ENCODE data around the gene ARMC2.
"Not testable (repeated sequence)": the region's sequence is repeated elsewhere in the genome, so short reads cannot be mapped to it uniquely, and the experiment has no call there.

The ARMC2 gene

GRCh38 chr6:108920751-108921150 lies 72.5 kb downstream of the ARMC2 start:
- DNase-seq (ENCODE audit: low spot score) = no peak

DNA sequence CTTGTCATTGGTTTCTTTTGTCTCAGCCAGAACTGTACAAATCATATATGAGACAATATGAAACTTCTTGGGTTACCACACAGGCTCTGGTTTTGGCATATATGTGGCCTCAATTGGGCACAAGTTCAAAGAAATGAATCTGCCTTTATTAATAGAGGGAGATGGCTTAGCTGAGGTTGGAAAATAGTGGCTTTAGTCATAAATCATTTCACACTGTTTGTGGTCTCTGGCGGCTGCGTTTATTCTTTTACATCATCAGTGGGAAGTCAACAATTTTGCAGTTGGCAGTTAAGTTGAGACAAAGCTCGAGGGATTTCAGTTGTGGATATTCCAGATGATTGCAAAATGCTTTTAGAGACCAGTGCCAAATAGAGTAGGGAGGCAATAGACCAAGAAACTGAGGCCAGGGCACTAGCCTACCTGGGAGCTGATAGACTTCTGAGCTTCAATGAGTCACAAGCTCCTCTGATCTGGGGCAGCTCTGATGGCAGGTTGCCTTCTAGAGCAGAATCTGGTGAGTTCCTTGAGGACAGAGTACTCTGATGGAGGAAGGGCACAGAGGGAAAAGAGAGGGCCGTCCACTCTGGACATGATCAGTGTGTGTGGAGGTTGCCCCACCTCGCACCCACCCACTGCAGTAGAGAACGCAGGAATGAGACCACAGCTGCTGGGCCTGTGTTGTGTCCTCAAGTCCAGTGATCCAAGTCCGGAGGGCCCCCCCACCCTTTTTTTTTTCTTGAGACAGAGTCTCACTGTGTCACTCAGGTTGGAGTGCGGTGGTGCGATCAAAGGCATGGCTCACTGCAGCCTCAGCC lies 73.5 kb downstream of the ARMC2 start:
- DNase-seq (ENCODE audit: low spot score) = no peak

DNA sequence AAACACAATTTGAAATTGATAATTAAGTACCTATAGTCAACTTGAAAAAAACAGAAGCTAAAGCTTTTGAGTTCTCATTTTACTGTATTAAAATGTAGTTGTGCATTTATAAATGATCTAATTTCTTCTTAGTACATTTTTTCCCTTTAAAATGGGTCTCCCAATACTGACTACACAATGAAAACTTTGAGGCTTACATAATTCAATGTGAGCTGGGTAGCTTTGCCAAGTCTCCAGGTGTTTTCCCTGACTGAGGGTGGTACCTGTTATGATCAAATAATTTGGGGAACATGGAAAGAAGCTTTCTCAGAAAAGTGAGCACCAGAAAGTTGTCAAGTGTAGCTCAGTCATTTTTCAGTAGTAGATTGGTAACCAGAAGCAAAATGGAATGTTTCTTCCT lies 74.3 kb downstream of the ARMC2 start:
- no peak for DNase-seq (ENCODE audit: low spot score)

GRCh38 chr6:108927927-108928326 lies 79.7 kb downstream of the ARMC2 start:
- no peak for DNase-seq (ENCODE audit: low spot score)

DNA sequence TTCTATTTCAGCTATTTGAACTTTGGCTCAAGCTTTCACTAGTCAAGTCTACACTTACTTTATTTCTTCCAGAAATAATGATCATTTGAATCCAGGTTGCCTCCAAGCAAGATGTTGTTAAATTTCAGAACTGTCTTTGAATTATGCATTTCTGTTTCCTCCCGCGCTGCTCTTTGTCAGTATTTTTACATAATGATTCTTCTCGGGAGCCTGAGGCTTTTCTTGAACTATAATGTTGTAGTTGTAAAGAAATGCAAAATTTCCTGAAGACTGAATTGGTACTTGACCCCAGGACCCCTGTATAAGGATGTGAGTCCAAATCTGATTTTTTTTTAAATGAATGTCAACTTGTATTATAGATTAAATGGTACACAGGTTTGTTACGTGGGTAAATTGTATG lies 80.4 kb downstream of the ARMC2 start:
- no peak for DNase-seq (ENCODE audit: low spot score)

DNA sequence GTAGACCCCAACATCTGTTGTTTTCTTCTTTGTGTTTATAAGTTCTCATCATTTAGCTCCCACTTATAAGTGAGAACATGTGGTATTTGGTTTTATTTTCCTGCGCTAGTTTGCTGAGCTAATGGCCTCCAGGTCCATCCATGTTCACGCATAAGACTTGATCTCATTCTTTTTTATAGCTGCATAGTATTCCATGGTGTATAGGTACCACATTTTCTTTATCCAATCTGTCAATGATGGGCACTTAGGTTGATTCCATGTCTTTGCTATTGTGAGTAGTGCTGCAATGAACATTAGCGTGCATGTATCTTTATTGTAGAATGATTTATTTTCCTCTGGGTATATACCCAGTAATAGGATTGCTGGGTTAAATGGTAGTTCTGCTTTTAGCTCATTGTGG lies 82.9 kb downstream of the ARMC2 start:
- not testable (repeated sequence) for DNase-seq (ENCODE audit: low spot score)

DNA sequence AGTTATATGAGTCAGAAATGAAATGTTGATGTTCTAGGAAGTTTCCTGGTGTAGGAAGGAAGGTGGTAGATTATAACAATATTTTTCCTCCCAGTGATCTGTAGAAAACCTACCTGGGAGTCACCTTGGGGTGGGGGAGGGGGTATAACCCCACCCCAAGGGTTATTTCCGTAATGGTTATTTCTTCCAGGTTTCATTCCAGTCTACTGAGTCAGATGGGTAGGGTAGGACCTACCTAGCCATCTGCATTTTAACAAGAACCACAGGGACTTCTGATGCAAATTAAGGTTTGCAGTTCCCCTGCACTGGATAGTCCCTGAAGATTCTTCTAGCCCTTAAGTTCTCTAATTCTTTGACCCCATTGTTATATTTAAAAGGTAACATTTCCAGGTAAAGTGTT lies 88.9 kb downstream of the ARMC2 start:
- peak; percentile 57 for DNase-seq (ENCODE audit: low spot score)

- no peak for DNase-seq (ENCODE audit: low spot score)
Measured at GRCh38 chr6:108940741-108941140, 92.5 kb downstream of the ARMC2 start.

GRCh38 chr6:108941281-108941680 lies 93.1 kb downstream of the ARMC2 start:
- DNase-seq (ENCODE audit: low spot score) = peak; percentile 11

DNA sequence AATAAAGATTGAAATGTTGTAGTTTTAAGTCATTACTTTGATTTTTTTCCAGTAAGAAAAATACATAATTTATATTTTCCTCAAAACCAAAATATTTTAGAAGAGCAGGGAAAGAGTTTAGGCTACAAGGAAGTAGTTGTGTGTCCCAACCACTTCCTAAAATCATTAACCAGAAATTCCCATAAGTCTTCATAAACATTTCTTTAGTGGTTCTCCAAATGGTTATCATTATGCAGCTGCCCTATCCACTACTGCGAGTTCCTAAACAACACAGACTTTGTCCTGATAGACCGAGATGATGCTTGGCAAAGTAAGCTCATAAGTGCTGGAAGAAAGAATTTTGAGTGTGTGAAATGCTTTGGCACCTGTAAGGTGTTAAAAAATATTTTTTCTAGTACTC lies 93.6 kb downstream of the ARMC2 start:
- peak; percentile 40 for DNase-seq (ENCODE audit: low spot score)

- DNase-seq (ENCODE audit: low spot score) = no peak
Measured at GRCh38 chr6:108942556-108943492, 94.6 kb downstream of the ARMC2 start.

DNA sequence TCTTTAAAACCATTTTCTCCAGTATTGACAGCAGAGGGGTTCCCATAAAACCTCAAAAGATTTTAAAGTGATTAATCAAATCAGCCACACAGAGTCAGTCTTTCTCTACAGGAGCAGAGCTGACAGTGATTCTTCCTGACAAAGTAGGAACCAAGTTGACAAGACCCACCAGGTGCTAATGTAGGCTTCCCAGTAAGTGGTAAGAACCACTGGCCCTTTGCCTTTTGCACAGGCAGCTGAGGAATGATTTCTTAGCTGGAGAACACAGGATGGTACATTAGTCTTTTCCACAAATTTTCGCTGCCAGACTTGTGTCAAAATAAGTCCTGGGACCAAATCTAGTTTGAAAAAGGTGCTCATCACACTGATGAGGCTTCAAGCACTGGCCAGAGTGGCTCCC lies 95.8 kb downstream of the ARMC2 start:
- DNase-seq (ENCODE audit: low spot score) = no peak

DNA sequence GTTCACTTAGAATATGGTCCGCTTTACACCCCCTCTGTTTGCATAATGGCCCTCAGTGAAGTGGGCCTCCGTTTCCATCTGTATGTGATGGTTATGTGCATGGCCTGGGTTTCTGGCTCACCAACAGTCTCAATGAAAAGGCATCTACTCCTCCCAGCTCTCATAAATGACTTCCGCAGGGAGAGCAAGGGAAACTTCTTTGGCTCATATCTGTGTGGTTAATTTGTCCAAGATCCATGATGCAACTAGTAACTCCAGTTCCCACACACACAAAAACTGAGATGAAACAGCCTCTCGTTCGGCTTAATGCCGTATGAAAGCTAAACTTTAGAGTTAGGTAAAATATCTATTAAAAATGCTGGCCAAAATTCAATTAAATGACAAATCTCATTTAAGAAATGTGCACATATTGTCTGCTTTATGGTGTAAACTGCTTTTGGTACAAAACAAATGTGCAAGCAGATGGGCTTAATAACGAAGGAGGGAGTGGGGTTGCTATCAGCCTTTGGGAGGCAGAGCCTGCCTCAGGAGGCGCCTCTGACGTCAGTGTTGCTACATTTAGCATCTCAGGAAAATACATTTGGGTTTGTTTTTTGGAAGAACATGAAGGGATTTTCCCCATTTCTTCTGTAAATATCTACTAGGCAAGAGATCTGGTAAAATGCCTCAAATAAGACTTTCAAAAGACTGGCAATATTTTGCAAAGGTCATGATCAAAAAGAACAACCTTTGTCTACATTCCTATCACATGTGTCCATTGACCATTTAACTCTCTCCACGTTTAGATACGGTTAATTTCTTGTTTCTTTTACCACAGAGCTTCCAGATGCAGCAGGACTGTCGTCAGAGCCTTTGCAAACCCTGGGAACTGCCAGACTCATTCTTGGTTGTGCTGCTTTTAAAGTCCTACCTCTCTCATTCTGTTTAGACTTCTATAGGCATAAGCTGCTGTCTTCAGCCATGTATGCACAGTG lies 96.8 kb downstream of the ARMC2 start:
- DNase-seq (ENCODE audit: low spot score) = no peak

GRCh38 chr6:108945681-108946159 lies 97.5 kb downstream of the ARMC2 start:
- DNase-seq (ENCODE audit: low spot score) = no peak

GRCh38 chr6:108946695-108947094 lies 98.5 kb downstream of the ARMC2 start:
- no peak for DNase-seq (ENCODE audit: low spot score)

DNA sequence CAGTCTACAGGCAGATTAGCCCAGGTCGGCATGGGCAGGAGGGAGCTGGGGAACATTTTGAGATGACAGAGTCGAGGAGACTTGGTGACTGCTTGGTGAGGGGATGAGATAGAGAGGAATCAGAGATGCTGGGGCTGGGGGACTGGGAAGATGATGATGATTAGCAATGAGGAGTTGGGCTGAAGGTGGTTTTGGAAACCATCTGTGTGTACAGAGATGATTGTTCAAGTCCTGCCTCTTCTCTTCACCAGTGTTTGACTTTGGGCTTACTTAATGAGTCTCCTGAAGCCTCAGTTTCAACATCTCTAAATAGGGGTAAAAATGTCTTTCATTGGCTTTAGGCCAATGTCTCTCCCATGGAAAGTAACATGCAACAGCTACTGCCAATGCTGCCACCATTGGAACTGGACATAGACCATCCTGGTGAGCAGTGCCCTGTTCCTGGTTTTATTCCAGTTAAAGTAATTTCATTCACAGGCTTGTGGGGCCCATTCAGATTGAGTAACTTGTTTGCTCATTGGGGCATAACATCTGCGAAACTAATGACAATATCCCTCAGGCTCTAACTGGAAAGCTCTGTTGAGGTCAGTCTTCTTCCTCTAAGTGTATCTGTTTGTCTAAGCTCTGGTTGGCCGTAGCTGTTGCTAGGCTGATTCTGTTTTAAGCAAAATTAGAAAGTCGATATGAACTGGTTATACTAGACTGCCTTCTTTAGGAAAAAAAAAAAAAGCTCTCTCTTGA lies 99.1 kb downstream of the ARMC2 start:
- DNase-seq (ENCODE audit: low spot score) = no peak

- no peak for DNase-seq (ENCODE audit: low spot score)
Measured at GRCh38 chr6:108948181-108948661, 100.0 kb downstream of the ARMC2 start.

DNA sequence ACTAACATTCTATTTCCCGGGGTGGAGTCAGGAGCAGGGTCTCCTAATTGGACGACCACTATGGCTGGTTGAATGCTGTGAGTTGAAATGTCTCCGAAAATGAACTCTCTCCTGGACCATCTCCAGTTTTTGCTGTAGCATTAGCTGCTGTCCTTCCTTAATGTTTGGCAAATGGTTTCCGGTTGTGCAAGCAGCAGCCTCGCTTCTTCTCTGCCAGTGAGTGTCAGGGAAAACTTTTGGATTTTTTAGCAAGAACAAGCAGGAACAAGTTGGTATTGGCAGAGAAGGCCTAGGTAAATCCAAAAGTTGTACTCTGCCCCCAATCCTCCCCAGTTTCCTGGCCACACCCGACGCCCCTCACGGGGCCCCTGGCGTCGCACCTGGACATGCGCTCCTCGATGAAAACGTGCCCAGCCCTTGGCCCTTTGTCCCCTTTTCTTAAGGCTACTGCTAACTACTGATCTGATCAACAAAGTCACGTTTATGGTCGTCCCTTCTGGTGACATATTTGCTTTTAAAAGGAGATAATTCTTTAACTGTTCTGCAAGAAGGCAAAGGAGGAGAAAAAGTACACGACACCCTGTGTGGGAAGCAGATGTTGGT lies 103.2 kb downstream of the ARMC2 start:
- no peak for DNase-seq (ENCODE audit: low spot score)

DNA sequence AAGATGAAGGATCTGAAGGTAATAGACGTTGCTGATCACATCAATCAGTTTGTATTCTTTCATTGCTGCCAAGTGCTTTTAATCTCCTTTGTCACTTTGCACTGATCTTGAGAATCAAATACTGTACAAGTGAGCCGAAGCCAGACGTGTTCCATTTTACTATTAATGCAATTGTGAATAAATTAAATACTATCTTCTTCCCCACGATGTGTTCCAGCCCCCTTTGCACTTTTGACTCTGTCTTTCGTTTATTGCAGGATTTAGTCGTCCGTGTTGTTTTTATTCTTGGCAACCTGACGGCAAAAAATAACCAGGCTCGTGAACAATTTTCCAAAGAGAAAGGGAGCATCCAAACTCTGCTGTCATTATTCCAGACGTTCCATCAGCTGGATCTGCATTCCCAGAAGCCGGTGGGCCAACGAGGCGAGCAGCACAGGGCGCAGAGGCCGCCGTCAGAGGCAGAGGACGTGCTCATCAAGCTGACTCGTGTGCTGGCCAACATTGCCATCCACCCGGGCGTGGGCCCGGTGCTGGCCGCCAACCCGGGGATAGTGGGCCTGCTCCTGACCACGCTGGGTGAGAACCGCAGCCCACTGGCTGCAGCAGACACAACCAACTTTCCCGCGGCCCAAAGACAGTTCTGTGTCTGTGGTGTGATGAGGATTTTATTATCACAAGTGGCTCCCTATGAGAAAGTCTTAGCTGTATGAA lies 104.7 kb downstream of the ARMC2 start:
- DNase-seq (ENCODE audit: low spot score) = no peak

GRCh38 chr6:108953681-108954080 lies 105.5 kb downstream of the ARMC2 start:
- DNase-seq (ENCODE audit: low spot score) = no peak
